T47D (cell line): ENCODE data around the gene DBN1.

ENCODE experiments used
- DNase-seq, 2 experiments: peaks; one replicate each; pipeline versions ENCODE4 v3.0.0 to v3.0.0-alpha.2; 2011 to 2012; ENCODE audit warnings: low read depth in 1 of 2, low spot score in 1 of 2
- JUND ChIP-seq: IDR thresholded peaks from 2 replicates; pipeline ENCODE4 v1.6.1; 2012; ENCODE audit warnings: low read depth
- in situ Hi-C: cut with HindIII; loops from 2 replicates; pipeline ENCODE4 v1.10.0; 2016; ENCODE audit warnings: low sequenced_read_pairs, low pct_unique_long_range_greater_than_20kb

Gene DBN1

GRCh38 chr5:177510567-177511053 lies 37.2 kb upstream of the DBN1 start:
- DNase-seq = no peak
- TF ChIP-seq JUND = no peak
- in situ Hi-C loops = no loop called here

- in situ Hi-C loops = no loop called here
- TF ChIP-seq JUND = no peak
- DNase-seq = no peak
Observed at GRCh38 chr5:177509991-177510566, 36.6 kb upstream of the DBN1 start.

- no peak for DNase-seq
- TF ChIP-seq JUND = no peak
- in situ Hi-C loops = no loop called here
Observed at GRCh38 chr5:177509381-177509951, 36.0 kb upstream of the DBN1 start, which contains the start of gene DOK3. Gene DOK3 (minus strand): TSS chr5:177509826. CDS start chr5:177509540, 286 bp downstream.

- in situ Hi-C loops = no loop called here
- no peak for DNase-seq
- no peak for TF ChIP-seq JUND
Observed at GRCh38 chr5:177508837-177509236, 35.4 kb upstream of the DBN1 start.

- TF ChIP-seq JUND = no peak
- DNase-seq = no peak
- in situ Hi-C loops = no loop called here
Observed at GRCh38 chr5:177508221-177508611, 34.8 kb upstream of the DBN1 start.

- in situ Hi-C loops = no loop called here
- peak in 1 of 2 experiments; percentile 32 for DNase-seq
- no peak for TF ChIP-seq JUND
Observed at GRCh38 chr5:177507596-177508220, 34.3 kb upstream of the DBN1 start.

- in situ Hi-C loops = no loop called here
- no peak for TF ChIP-seq JUND
- DNase-seq = peak in 1 of 2 experiments; percentile 47
Observed at GRCh38 chr5:177507165-177507564, 33.7 kb upstream of the DBN1 start.

- in situ Hi-C loops = no loop called here
Observed at GRCh38 chr5:177505075-177505474, 31.6 kb upstream of the DBN1 start.

GRCh38 chr5:177504086-177505056 lies 30.9 kb upstream of the DBN1 start:
- DNase-seq = no peak
- in situ Hi-C loops = no loop called here
- no peak for TF ChIP-seq JUND

More at GRCh38 chr5:177505075-177505474, 31.6 kb upstream of the DBN1 start:
- DNase-seq = no peak
- no peak for TF ChIP-seq JUND

- DNase-seq = no peak
- TF ChIP-seq JUND = no peak
- in situ Hi-C loops = no loop called here
Observed at GRCh38 chr5:177503351-177504085, 30.1 kb upstream of the DBN1 start.

- no peak for DNase-seq
- in situ Hi-C loops = no loop called here
- no peak for TF ChIP-seq JUND
Observed at GRCh38 chr5:177502886-177503285, 29.5 kb upstream of the DBN1 start.
